ENCODE data around the gene PARD3. TPM values are rescaled to one million over a fixed set of nuclear protein-coding genes. Genes with fewer than 3 reads are reported as not detected.

Gene PARD3
- total RNA-seq, 1 donor from 2014 or later: 26.0 TPM

DNA sequence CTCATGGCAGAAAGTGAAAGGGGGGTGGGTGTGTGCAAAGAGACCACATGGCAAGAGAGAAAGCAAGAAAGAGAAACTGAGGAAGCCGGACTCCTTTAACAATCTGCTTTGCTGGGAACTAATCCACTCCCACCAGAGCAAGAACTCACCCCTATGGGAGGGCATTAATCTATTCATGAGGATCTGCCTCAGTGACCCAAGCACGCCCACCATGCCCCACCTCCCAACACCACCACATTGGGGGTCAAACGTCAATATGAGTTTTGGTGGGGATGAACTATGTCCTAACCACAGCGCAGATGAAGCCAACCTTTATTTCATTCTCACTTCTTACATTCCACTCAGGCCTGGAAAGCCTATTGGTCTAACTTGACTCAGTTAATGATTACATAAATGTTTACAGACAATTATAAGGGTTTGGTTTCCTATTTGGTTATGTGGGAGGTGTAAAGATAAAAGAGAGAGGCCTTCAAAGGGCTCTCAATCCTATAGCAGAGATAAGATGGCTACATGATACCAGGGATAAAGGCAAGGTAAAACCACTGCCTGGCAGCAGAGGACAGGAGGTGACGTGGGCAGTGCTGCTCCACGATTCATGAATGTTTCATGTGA, 601.8 kb downstream of the PARD3 start:
- H3K27me3 Mint-ChIP-seq (ENCODE audit: low read depth): no peaks in the 10 kb centered on the region
- TF ChIP-seq CTCF (IDR thresholded peaks at IDR 0.05): no peak
- H3K27ac Mint-ChIP-seq (ENCODE audit: unreplicated experiment): no peak overlapping the region
- no peaks in the 10 kb centered on the region for H3K9me3 Mint-ChIP-seq (ENCODE audit: low read depth)
- peaks cover 5% of the 10 kb centered on the region for H3K36me3 Mint-ChIP-seq (ENCODE audit: low read depth)
- H3K4me1 Mint-ChIP-seq (ENCODE audit: low read depth): peaks cover 14% of the 10 kb centered on the region
- no peak for DNase-seq (ENCODE audit: low spot score)
- no peak overlapping the region for H3K4me3 Mint-ChIP-seq (ENCODE audit: unreplicated experiment)

GRCh38 chr10:34207343-34207742, 607.8 kb downstream of the PARD3 start:
- no peaks in the 10 kb centered on the region for H3K27me3 Mint-ChIP-seq (ENCODE audit: low read depth)
- H3K4me3 Mint-ChIP-seq (ENCODE audit: unreplicated experiment): no peak overlapping the region
- H3K36me3 Mint-ChIP-seq (ENCODE audit: low read depth): peaks cover 3% of the 10 kb centered on the region
- H3K4me1 Mint-ChIP-seq (ENCODE audit: low read depth): no peaks in the 10 kb centered on the region
- DNase-seq (ENCODE audit: low spot score): no peak
- TF ChIP-seq CTCF (IDR thresholded peaks at IDR 0.05): no peak
- no peak overlapping the region for H3K27ac Mint-ChIP-seq (ENCODE audit: unreplicated experiment)
- H3K9me3 Mint-ChIP-seq (ENCODE audit: low read depth): no peaks in the 10 kb centered on the region

DNA sequence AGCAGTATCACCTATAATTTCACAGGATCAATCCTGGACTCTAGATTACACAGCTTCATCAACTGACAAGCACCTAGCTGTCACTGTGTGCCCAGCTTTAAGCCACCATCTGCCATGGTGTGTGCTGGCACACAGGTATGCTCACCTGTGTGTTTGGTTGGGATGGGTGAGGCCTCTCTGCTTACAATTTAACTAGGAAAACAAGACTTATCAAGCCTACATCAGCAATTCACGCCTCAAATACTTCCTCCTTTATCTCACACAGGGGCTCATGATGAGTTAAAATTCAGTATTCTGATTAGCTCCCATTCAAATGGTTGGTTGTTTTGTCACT, 608.2 kb downstream of the PARD3 start:
- Mint-ChIP-seq H3K36me3 (ENCODE audit: low read depth) (peaks cover 3% of the 10 kb centered on the region), H3K4me3 (ENCODE audit: unreplicated experiment) (no peak overlapping the region), H3K27ac (ENCODE audit: unreplicated experiment) (no peak overlapping the region), H3K27me3 (ENCODE audit: low read depth) (no peaks in the 10 kb centered on the region), H3K9me3 (ENCODE audit: low read depth) (no peaks in the 10 kb centered on the region), H3K4me1 (ENCODE audit: low read depth) (no peaks in the 10 kb centered on the region)
- no peak for DNase-seq (ENCODE audit: low spot score)
- no peak for TF ChIP-seq CTCF (IDR thresholded peaks at IDR 0.05)

- no peak overlapping the region for H3K4me3 Mint-ChIP-seq (ENCODE audit: unreplicated experiment)
Measured at GRCh38 chr10:34206078-34206934, 608.8 kb downstream of the PARD3 start.

DNA sequence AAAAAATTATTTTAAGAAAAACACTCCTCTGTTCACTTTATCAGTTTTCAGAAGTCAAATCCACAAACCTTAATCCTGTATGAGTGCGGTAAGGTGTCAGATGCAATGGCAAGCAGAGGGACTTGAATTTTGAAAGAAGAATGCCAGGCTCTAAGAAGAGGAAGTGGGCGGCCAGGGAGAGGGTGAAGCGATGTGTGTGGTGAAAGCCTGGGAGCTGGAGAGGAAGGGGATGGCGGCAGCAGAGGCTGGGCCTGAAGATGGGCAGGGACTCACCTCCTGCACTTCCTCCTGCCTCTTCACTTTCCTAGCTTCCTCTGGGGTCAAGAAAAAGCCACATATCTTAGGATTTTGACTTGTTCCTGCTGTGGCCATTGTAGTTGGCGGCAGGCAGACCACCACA, 609.6 kb downstream of the PARD3 start:
- DNase-seq (ENCODE audit: low spot score): no peak
- no peaks in the 10 kb centered on the region for H3K27me3 Mint-ChIP-seq (ENCODE audit: low read depth)
- H3K27ac Mint-ChIP-seq (ENCODE audit: unreplicated experiment): no peak overlapping the region
- no peaks in the 10 kb centered on the region for H3K9me3 Mint-ChIP-seq (ENCODE audit: low read depth)
- H3K4me3 Mint-ChIP-seq (ENCODE audit: unreplicated experiment): no peak overlapping the region
- TF ChIP-seq CTCF (IDR thresholded peaks at IDR 0.05): no peak
- no peaks in the 10 kb centered on the region for H3K36me3 Mint-ChIP-seq (ENCODE audit: low read depth)
- no peaks in the 10 kb centered on the region for H3K4me1 Mint-ChIP-seq (ENCODE audit: low read depth)

More at GRCh38 chr10:34206078-34206934, 608.8 kb downstream of the PARD3 start:
- no peak for DNase-seq (ENCODE audit: low spot score)
- Mint-ChIP-seq H3K36me3 (ENCODE audit: low read depth) (peaks cover 3% of the 10 kb centered on the region), H3K27ac (ENCODE audit: unreplicated experiment) (no peak overlapping the region), H3K27me3 (ENCODE audit: low read depth) (no peaks in the 10 kb centered on the region), H3K4me1 (ENCODE audit: low read depth) (no peaks in the 10 kb centered on the region), H3K9me3 (ENCODE audit: low read depth) (no peaks in the 10 kb centered on the region)
- no peak for TF ChIP-seq CTCF (IDR thresholded peaks at IDR 0.05)

Measured in chondrocyte (in vitro differentiated cells).